ELR (cell line): Measurements from ENCODE around the gene SLC35F1.
"Not testable (repeated sequence)": the region's sequence is repeated elsewhere in the genome, so short reads cannot be mapped to it uniquely, and the experiment has no call there.

Experiments
- DNase-seq: peaks from one replicate; pipeline ENCODE4 v3.0.0-alpha.2; 2015; ENCODE audit warnings: low read depth

Gene SLC35F1

GRCh38 chr6:117927866-117928265 lies 20.8 kb downstream of the SLC35F1 start:
- no peak for DNase-seq

DNA sequence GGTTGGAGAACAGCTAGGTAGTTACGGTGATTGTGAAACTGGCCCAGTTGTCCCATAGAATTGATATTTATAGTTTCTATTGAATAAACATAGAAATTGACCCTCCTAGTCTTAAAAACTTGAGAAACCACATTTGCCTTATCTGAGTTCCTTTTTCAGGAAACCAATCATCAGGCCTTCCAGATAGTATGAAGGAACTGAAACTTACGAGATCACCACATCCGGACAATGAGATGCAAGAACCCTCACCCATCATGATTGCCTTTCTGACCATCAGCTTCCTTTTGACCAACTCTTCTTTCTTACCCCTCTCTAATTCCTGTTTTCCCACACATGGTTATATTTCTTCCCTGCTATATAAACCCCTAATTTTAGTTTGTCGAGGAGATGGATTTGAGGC lies 21.8 kb downstream of the SLC35F1 start:
- no peak for DNase-seq

- no peak for DNase-seq
These were observed 22.4 kb downstream of the SLC35F1 start for GRCh38 chr6:117929501-117929900.

DNA sequence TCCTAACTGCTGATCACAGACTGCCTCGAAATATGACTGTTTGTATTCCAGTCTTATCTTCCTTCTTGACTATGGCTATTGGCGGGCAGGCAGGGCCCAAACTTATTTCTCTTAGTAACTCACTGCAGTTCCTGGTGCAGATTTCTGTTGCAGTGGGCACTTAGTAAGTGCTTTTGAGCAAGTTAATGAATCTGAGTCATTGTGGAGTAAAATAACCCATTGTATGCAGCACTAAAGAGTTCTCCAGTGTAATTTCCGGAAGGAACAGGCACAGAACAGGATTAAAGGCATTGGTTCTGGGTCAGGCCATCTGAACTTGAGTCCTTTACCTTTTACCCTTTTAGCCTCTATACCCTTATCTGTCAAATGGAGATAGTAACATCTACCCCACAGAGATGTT lies 23.6 kb downstream of the SLC35F1 start:
- no peak for DNase-seq

GRCh38 chr6:117932001-117932400 lies 24.9 kb downstream of the SLC35F1 start:
- DNase-seq: no peak

GRCh38 chr6:117932676-117933075 lies 25.6 kb downstream of the SLC35F1 start:
- no peak for DNase-seq

DNA sequence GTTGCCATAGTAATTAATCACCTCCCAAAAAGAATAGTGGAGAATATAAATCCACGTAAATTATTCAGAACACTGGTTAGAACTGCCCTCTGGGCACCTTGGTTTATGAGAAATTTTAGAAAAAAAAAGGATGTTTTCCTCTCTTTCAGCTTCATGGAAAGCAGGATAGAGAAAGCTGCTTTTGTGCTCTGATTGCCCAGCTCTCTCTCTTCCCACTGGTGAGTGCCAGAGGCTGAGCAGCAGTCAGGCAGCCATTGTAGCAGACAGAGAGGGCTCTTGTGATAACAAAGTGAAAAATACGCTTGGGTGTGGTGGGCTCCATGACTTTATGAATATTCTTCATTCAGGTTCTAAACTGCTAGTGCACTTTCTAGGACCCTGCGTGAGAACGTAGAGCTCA lies 26.4 kb downstream of the SLC35F1 start:
- DNase-seq: no peak

DNA sequence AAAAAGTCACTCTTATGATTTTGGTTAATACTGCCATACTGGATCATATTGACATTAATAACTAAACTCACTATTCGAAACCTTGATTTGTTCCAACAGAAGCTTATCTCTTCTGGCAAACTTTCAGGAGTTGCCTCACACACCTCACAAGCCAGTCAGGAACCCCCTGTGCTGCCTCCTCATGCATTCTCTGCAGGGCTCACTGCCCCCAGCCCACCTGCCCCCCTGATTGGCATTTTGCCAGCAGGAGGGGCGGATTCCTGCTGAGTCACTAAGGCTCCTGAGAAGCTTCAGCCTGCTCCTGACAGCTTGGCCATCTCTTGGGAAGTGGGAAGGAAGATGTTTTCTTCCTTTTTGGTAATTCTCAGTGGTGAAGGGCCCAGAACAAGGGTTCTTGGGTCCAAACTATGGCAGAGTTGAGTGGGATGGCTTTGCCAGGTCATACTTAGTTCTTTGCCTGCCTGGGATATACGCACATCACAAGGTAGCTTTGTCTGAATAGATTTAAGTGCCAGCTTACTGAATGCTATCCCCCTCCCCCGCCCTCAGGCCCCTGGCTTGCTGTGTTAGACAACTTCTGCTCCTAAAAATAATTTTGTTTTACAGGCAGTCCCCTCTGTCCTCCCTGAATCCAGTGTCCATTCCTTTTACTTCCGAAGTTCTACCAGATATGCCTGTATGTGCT lies 31.4 kb downstream of the SLC35F1 start:
- no peak for DNase-seq

GRCh38 chr6:117947234-117947633 lies 40.2 kb downstream of the SLC35F1 start:
- no peak for DNase-seq

- no peak for DNase-seq
These were observed 44.7 kb downstream of the SLC35F1 start for GRCh38 chr6:117951783-117952182.

GRCh38 chr6:117955684-117956256 lies 48.7 kb downstream of the SLC35F1 start:
- no peak for DNase-seq

DNA sequence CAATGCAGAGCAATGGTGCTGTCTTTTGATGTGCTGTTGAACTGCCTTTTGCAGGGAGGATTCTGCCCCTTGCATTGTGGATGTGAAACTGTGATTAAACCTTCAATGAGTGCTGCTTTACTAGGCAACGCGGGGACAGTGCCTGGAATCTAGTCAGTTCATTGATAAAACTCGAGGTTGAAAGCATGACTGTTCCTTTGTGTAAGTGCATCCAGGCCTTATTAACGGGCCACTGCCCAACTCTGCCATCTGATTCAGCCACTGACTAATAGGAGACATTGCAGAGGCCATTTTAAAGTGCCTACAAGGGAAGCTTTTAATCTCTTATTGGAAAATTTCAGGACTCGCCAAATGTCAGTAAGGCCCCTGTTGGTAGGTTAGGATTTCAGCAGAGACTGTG lies 49.3 kb downstream of the SLC35F1 start:
- DNase-seq: no peak

DNA sequence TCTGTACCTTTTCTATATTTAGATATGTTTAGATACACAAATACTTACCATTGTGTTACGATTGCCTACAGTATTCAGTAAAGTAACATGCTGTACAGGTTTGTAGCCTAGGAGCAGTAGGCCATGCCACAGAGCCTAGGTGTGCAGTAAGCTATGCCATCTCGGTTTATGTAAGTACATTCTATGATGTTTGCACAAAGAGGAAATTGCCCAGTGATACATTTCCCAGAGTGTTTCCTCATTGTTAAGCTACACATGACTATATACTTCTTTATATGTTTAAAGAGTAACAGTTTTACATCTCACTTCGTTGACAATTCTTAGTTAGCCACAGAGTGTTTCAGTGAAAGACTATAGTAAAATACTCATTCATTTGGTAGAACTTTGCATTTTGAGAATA lies 51.5 kb downstream of the SLC35F1 start:
- no peak for DNase-seq

DNA sequence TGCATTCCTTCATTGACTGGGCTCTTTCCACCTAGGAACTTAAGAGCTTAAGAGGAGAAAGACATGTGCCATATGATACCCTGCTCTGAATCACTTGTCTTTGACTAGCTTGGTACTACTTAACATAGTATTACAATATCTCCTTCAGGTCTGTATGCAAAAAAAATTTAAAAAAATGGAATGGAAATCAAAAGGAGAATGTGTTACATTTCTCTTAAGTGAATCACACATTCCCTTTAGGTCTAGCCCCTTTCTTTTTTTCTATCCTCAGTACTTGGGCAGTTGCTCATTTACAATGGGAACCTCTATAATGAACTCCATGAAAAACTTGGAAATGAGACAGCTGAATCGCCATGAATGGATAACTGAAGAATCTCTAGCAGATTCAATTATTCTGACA lies 53.8 kb downstream of the SLC35F1 start:
- DNase-seq: no peak

DNA sequence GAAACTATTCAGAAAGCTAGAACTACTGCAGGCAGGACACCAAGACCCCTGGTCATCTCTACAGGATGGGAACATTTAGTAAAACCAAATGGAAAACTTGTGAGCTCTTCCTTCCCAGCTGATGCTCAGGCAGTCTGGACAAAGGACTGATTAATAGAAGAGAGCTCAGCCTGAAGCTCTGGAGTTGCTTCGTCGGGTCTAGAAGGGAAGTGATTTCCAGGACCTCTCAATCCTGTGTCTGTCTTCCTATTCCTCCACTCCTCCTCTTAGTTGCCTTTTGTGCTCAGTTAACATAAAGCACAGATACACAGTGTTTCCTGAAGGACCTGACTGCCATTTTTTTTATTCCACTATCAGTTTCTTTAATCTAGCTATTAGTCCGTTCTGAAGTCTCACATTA lies 54.2 kb downstream of the SLC35F1 start:
- DNase-seq: no peak

DNA sequence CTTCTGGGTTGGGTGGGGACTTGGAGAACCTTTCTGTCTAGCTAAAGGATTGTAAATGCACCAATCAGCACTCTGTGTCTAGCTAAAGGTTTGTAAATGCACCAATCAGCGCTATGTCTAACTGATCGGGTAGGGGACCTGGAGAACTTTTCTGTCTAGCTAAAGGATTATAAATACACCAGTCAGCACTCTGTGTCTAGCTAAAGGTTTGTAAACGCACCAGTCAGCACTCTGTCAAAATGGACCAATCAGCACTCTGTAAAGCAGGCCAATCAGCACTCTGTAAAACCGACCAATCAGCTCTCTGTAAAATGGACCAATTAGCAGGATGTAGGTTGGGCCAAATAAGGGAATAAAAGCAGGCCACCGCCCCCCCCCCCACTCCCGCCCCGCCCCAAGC lies 58.7 kb downstream of the SLC35F1 start:
- not testable (repeated sequence) for DNase-seq

DNA sequence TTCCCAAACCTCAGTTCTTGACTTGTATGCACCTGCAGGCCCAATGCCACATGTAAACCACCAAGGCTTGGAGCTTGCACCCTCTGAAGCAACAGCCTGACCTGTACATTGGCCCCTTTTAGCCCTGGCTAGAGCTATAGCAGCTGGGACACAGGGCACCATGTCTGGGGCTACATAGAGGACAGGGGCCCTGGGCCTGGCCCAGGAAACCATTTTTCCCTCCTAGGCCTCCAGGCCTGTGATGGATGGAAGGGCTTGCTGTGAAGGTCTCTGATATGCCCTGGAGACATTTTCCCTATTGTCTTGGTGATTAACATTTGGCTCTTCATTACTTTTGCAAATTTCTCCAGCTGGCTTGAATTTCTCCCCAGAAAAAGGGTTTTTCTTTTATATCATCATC lies 64.6 kb downstream of the SLC35F1 start:
- DNase-seq: no peak

DNA sequence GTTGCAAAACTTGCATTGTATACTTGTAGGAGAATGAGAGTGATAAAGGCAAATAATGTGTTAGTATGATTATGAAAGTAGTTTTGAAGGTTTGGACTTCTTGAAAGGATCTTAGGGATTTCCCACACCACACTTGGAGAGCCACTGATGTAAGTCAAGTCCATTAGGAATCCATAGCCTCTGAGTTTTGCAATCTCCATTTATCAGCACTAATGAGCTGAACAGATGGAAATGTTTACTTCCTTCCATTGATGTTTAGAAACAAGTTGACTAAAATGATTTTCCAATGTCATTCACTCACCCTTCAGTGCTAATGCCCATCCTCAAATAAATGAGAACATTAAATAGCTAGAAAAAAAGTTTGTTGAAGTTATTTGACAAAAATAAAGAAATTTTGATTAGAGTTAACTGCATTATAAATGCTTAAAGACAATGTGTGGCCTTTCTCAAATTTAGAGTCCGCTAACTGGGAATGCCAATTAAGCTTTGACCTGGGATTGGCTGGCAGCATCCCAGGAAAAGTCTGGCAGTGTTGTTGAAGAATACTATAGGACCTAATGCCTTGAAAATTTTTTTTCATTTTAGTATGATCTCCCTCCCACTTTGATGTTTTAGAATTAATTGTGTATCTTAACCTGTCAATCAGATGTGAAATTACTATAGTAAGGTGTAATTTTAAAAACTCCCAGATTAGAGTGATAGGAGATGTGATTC lies 68.0 kb downstream of the SLC35F1 start:
- no peak for DNase-seq

- peak; percentile 61 for DNase-seq
These were observed 69.1 kb downstream of the SLC35F1 start for GRCh38 chr6:117976030-117976651.

GRCh38 chr6:117985916-117986315 lies 78.9 kb downstream of the SLC35F1 start:
- no peak for DNase-seq

GRCh38 chr6:117986396-117986795 lies 79.3 kb downstream of the SLC35F1 start:
- no peak for DNase-seq

- no peak for DNase-seq
These were observed 82.0 kb downstream of the SLC35F1 start for GRCh38 chr6:117989086-117989485.

- no peak for DNase-seq
These were observed 83.1 kb downstream of the SLC35F1 start for GRCh38 chr6:117990151-117990550.
